GM19099 (cell line): Measurements from ENCODE around the gene RAD23A.

Experiments
- POLR2A ChIP-seq: IDR thresholded peaks from 3 replicates; pipeline ENCODE4 v1.6.1; 2011; ENCODE audit warnings: low read depth; ENCODE audit not compliant: insufficient read length; ENCODE audit errors: extremely low read depth

RAD23A gene

DNA sequence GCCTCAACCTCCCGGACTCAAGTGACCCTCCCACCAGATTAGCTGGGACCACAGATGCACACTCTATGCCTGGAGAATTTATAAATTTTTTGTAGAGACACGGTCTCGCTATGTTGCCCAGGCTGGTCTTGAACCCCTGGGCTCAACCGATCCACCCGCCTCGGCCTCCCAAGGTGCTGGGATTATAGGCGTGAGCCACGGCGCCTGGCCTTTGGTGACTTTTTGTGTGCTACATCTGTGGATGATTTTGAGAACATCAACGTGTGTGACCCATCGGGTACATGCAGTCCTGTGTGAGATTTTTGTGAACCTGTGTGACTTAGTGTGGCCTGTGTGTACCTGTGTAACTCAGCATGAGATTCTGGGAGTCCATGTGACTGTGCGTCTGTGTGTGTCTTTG lies 41.1 kb downstream of the RAD23A start:
- TF ChIP-seq POLR2A = no peak

GRCh38 chr19:12987190-12987589 lies 41.5 kb downstream of the RAD23A start:
- no peak for TF ChIP-seq POLR2A

- TF ChIP-seq POLR2A = no peak
Observed at GRCh38 chr19:12987781-12988180, 42.1 kb downstream of the RAD23A start.

- TF ChIP-seq POLR2A = no peak
Observed at GRCh38 chr19:12990431-12990830, 44.8 kb downstream of the RAD23A start.

GRCh38 chr19:12990853-12991252 lies 45.2 kb downstream of the RAD23A start:
- TF ChIP-seq POLR2A = no peak

- no peak for TF ChIP-seq POLR2A
Observed at GRCh38 chr19:12991296-12991695, 45.6 kb downstream of the RAD23A start.

DNA sequence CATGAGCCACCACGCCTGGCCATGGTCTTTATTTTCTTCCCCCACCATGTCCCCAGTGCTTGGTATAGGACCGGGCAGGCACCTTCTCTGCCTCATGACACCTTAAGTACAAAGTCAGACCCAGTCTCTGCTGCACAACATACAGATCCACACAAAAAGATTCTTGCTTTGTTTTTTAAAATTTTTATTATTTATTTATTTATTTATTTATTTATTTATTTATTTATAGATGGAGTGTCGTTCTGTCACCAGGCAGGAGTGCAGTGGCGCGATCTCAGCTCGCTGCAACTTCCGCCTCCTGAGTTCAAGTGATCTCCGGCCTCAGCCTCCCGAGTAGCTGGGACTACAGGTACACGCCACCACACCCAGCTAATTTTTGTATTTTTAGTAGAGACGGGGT lies 47.1 kb downstream of the RAD23A start:
- no peak for TF ChIP-seq POLR2A

- TF ChIP-seq POLR2A = no peak
Observed at GRCh38 chr19:12993562-12993961, 47.9 kb downstream of the RAD23A start.

DNA sequence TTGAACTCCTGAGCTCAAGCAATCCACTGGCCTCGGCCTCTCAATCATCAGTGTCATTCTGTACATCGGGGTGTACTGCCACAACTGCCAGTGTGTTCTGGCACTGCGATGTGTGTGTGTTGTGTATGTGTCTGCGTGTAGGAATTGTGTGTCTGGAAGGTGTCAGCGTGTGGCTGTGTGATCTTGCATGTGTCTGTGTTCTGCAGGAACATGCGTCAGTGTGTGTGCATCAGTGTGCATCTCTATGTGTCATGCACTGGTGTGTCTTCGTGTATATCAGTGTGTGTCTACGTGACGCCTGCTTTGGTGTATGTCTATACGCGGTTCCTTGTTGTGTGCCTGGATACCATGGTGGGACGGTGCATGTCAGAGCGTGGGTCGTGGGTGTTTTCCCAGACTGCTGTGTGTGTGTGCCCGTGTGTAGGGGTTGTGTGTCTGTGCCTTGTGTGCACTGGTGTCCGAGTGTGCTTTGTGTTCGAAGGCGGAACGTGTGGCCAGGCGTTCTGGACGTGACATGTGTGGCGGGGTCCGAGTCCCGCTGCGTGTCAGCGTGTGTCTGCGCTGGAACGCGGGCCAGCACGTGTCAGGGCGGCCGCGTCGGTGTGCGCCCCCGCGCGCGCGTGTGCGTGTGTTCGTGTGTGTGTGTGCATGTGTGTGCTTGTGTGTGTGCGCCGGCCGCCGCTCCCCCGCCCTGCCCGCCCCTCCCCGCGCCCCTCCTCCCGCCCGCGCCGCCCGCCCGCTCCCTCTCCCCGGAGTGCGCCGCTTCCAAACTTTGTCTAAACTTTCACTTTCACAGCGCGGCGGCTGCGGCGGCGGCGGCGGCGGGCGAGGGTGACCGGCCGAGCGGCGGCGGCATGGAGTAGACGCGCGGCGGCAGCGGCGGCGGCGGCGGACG lies 49.3 kb downstream of the RAD23A start, which contains the start of gene NFIX:
Gene NFIX (plus strand): TSS at position 775 of the 895 bp plus-strand sequence. CDS start 363 bp downstream, outside the sequence.
- TF ChIP-seq POLR2A = no peak

- no peak for TF ChIP-seq POLR2A
Observed at GRCh38 chr19:12995596-12996405, 50.1 kb downstream of the RAD23A start.

DNA sequence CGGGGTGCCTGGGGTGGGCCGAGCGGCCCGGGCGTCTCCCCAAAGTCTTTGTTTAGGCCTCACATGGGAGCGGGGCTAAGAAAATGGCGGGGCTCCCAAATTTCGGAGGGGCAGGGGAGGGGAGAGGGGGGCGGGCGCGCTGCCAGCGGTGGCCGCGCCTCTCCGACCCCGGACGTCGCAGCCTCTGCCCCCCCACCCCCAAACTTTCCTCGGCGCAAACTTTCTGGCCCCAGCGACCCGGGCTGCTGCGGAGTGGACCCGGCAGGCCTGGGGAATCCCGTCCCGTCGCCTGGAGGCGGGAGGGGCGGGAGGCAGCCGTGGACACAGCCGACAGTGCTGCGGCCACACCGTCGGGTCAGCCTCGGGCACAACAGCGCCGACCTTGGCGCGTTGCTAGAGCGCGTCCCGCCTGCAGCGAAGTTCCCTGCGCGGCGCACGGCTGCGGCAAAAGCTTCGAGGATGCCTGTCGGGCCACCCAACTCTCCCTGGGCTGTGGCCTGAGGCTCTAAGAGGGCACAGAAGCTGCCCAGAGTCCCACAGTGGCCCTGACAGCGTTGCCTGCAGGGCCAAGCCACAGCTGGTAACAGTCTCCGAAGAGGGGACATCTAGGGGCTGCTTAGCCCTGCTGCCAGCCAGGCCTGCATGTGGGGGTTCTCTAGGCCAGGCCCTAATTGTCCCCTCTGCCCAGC lies 50.9 kb downstream of the RAD23A start:
- TF ChIP-seq POLR2A = no peak

GRCh38 chr19:12997179-12997966 lies 51.7 kb downstream of the RAD23A start:
- TF ChIP-seq POLR2A = no peak

GRCh38 chr19:12997967-12998940 lies 52.6 kb downstream of the RAD23A start:
- no peak for TF ChIP-seq POLR2A
